HK-2 (cell line): Measurements from ENCODE around the gene TNS3.

ENCODE experiments used
- DNase-seq: peaks from one replicate; pipeline ENCODE4 v3.0.0-alpha.2; 2018; ENCODE audit not compliant: unreplicated experiment

TNS3 gene

GRCh38 chr7:47521816-47522561 is 59.9 kb downstream of the TNS3 start:
- DNase-seq: no peak

GRCh38 chr7:47521011-47521795 is 60.7 kb downstream of the TNS3 start:
- no peak for DNase-seq

GRCh38 chr7:47520406-47520805 is 61.5 kb downstream of the TNS3 start:
- DNase-seq: no peak

GRCh38 chr7:47518827-47519226 is 63.1 kb downstream of the TNS3 start:
- DNase-seq: peak; percentile 48

GRCh38 chr7:47517821-47518480 is 64.0 kb downstream of the TNS3 start:
- no peak for DNase-seq

- DNase-seq: no peak
These were observed 64.8 kb downstream of the TNS3 start for GRCh38 chr7:47516985-47517600.

GRCh38 chr7:47516386-47516785 is 65.5 kb downstream of the TNS3 start:
- DNase-seq: no peak

- DNase-seq: no peak
These were observed 66.5 kb downstream of the TNS3 start for GRCh38 chr7:47515305-47515834.

GRCh38 chr7:47514818-47515217 is 67.1 kb downstream of the TNS3 start:
- DNase-seq: no peak

- DNase-seq: no peak
These were observed 67.5 kb downstream of the TNS3 start for GRCh38 chr7:47514367-47514766.

- no peak for DNase-seq
These were observed 68.1 kb downstream of the TNS3 start for GRCh38 chr7:47513741-47514241.

GRCh38 chr7:47512481-47513176 is 69.3 kb downstream of the TNS3 start:
- DNase-seq: no peak

- no peak for DNase-seq
These were observed 70.1 kb downstream of the TNS3 start for GRCh38 chr7:47511699-47512370.

- DNase-seq: no peak
These were observed 71.1 kb downstream of the TNS3 start for GRCh38 chr7:47510786-47511185.

GRCh38 chr7:47510192-47510591 is 71.7 kb downstream of the TNS3 start:
- no peak for DNase-seq

- no peak for DNase-seq
These were observed 72.3 kb downstream of the TNS3 start for GRCh38 chr7:47509571-47509970.

- peak; percentile 35 for DNase-seq
These were observed 73.2 kb downstream of the TNS3 start for GRCh38 chr7:47508389-47509380.

- no peak for DNase-seq
These were observed 74.4 kb downstream of the TNS3 start for GRCh38 chr7:47507522-47507921.
